NCI-H1930 (cell line): ENCODE measurements around the gene XPC.
A peak's percentile ranks its signal among the peaks of the same experiment; 100 is the strongest.
"Not testable (repeated sequence)": the region's sequence is repeated elsewhere in the genome, so short reads cannot be mapped to it uniquely, and the experiment has no call there.

Experiments
- DNase-seq, 2 experiments: peaks; one replicate each; lab custom pipeline; 2025; lab: John Stamatoyannopoulos, UW

Gene XPC

DNA sequence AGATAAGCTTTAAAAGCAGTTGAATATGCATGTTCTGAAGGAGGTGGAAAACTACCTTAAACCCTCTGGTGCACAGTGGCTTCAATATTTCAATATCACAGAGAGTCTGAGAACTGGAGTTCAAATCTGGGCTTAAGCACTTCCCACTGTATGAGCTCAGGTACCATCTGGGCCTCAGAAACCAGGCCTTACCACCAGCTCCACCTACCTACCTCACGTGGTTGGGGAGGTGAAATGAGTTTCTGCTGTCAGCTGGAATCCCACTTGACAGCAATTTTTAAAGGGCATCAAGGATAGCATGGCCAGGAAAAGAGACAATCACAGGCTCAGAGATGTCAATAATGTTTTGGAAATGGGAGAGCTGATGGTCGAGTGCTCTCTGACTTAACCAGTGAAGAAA, 58.8 kb downstream of the XPC start:
- DNase-seq, result no peak

- no peak for DNase-seq
These were observed 59.7 kb downstream of the XPC start for GRCh38 chr3:14118400-14119381.

GRCh38 chr3:14117468-14118399, 60.7 kb downstream of the XPC start:
- DNase-seq, result no peak

- peak in 1 of 2 experiments; percentile 5 for DNase-seq
These were observed 64.3 kb downstream of the XPC start for GRCh38 chr3:14113965-14114635.

DNA sequence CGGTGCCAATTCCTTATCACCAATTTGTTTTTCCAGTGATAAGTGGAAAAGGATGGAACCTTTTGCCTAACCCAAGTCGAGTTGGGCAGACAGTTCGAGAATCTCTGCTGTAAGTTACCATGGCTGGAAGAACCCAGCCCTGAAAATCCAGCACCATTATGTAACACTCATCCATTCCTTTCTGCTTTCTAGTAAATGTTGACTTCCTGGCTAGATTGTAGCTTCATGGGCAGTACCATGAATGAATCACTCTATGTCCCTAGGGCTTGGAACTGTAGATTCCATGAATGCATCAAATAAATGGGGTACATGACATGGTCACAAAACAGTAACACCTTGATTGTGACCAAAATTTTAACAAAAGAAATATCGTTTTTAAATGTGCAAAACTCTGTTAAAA, 67.7 kb downstream of the XPC start:
- no peak for DNase-seq

- DNase-seq, result not testable (repeated sequence)
These were observed 68.6 kb downstream of the XPC start for GRCh38 chr3:14109821-14110220.

DNA sequence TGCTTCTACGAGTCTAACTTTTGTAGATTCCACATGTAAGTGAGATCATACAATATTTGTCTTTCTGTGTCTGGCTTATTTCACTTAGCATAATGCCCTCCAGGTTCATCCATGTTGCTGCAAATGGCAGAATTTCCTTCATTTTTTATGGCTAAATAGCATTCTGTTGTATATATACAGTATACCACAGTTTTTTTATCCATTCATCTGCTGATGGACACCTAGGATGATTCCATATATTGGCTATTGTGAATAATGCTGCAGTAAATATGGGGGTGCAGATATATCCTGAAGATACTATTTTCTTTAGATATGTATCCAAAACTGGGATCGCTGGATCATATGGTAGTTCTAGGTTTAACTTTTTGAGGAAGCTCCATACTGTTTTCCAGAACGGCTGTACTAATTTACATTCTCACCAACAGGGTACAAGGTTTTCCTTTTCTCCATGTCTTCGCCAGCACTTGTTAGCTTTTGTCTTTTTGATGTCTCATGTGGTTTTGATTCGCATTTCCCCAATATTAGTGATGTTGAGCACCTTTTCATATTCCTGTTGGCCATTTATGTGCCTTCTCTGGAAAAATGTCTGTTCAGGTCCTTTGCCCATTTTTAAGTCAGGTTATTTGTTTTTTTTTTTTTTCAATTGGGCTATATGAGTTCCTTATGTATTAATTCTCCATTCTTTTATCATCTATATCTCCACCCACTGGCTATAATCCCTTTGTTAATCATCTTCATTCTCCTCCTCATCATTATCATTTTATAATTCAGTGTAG, 80.6 kb downstream of the XPC start:
- no peak for DNase-seq

- no peak for DNase-seq
These were observed 81.7 kb downstream of the XPC start for GRCh38 chr3:14096742-14097141.
